Measurements from ENCODE around the gene KLRK1. TPM values are rescaled to one million over a fixed set of nuclear protein-coding genes. Genes with fewer than 3 reads are reported as not detected.

Gene KLRK1
- total RNA-seq, 3 donors from 2014 or later, result 2.6 to 7.0 (median 3.8) TPM

DNA sequence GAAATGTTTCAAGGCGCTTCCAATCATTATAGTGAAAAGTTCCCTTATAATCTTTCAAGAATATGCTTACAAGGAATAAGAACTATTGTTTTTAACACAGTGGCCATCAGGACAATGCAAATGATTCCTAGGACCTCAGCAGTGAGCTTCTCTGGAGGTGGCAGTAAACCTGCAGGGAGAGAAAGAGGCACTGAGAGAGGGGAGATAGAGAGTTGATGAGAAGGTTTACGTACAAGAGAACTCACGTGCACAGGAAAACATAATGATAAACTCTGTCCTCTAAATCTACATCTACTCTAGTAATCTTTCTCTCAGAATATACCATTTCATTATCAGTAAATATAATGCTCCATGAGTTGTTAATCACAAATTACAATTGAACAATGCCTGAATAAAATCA lies 19.0 kb upstream of the KLRK1 start:
- no peak overlapping the region for H3K27ac ChIP-seq
- no peaks in the 10 kb centered on the region for H3K27me3 ChIP-seq
- no peaks in the 10 kb centered on the region for H3K9me3 ChIP-seq
- no peaks in the 10 kb centered on the region for H3K36me3 ChIP-seq
- intact Hi-C loops (cut with DNase I; ENCODE audit: low total_unique reads), result no loop called here
- TF ChIP-seq, protein P1, sequence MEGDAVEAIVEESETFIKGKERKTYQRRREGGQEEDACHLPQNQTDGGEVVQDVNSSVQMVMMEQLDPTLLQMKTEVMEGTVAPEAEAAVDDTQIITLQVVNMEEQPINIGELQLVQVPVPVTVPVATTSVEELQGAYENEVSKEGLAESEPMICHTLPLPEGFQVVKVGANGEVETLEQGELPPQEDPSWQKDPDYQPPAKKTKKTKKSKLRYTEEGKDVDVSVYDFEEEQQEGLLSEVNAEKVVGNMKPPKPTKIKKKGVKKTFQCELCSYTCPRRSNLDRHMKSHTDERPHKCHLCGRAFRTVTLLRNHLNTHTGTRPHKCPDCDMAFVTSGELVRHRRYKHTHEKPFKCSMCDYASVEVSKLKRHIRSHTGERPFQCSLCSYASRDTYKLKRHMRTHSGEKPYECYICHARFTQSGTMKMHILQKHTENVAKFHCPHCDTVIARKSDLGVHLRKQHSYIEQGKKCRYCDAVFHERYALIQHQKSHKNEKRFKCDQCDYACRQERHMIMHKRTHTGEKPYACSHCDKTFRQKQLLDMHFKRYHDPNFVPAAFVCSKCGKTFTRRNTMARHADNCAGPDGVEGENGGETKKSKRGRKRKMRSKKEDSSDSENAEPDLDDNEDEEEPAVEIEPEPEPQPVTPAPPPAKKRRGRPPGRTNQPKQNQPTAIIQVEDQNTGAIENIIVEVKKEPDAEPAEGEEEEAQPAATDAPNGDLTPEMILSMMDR (IDR thresholded peaks at IDR 0.05), result no peak
- TF ChIP-seq POLR2A (IDR thresholded peaks at IDR 0.05), result no peak
- no peak for TF ChIP-seq POLR2AphosphoS5 (IDR thresholded peaks at IDR 0.05)
- H3K4me3 ChIP-seq, result no peak overlapping the region
- H3K4me1 ChIP-seq, result no peaks in the 10 kb centered on the region
- no peak for DNase-seq (ENCODE audit: low spot score in 2 of 2)

DNA sequence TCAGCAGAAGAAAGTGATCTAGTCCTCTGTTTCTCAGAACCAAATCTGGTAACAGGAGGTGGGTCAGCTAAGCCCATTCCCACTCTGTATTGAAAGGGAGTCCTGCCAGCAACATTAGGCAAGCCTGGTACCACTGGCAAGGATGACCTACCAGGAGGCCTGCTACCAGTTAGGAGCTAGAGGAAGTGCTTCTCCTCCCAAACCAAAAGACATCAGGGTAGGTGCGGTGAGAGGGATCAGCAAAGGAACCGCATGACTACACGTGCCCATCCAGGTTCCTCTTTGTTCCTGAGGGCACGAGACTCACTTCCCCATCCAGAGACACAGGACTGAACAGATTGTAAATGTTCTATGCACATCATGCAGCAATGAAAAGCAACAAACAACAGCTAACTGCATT lies 16.9 kb upstream of the KLRK1 start:
- DNase-seq (ENCODE audit: low spot score in 2 of 2), result no peak
- H3K9me3 ChIP-seq, result no peaks in the 10 kb centered on the region
- no peaks in the 10 kb centered on the region for H3K4me1 ChIP-seq
- H3K36me3 ChIP-seq, result no peaks in the 10 kb centered on the region
- H3K27ac ChIP-seq, result no peak overlapping the region
- intact Hi-C loops (cut with DNase I; ENCODE audit: low total_unique reads), result no loop called here
- H3K27me3 ChIP-seq, result no peaks in the 10 kb centered on the region
- TF ChIP-seq POLR2A (IDR thresholded peaks at IDR 0.05) (no peak), POLR2AphosphoS5 (IDR thresholded peaks at IDR 0.05) (no peak)
- TF ChIP-seq, protein P1 (IDR thresholded peaks at IDR 0.05), result no peak
- no peak overlapping the region for H3K4me3 ChIP-seq

DNA sequence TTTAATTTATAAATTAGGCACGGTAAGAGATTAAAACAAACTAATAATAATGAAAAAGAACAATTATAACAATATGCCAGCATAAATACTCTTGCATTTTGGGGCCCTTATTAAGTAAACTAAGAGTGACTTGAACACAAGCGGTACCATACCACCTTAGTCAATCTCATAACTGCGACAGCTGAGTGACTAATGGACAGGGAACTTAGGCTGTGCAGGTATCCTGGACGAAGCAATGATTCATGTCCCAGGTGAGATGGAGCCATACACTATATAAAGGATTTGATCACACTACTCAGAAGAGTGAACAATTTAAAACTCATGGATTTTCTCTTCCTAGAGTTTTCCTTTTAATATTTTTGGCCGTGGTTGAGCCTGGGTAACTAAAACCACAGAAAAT lies 15.5 kb upstream of the KLRK1 start:
- no peaks in the 10 kb centered on the region for H3K27me3 ChIP-seq
- intact Hi-C loops (cut with DNase I; ENCODE audit: low total_unique reads), result no loop called here
- no peak overlapping the region for H3K4me3 ChIP-seq
- H3K4me1 ChIP-seq, result no peaks in the 10 kb centered on the region
- no peak for DNase-seq (ENCODE audit: low spot score in 2 of 2)
- no peak overlapping the region for H3K27ac ChIP-seq
- no peaks in the 10 kb centered on the region for H3K36me3 ChIP-seq
- no peaks in the 10 kb centered on the region for H3K9me3 ChIP-seq
- no peak for TF ChIP-seq POLR2AphosphoS5 (IDR thresholded peaks at IDR 0.05)
- TF ChIP-seq POLR2A (IDR thresholded peaks at IDR 0.05), result no peak
- TF ChIP-seq, protein P1 (IDR thresholded peaks at IDR 0.05), result no peak

DNA sequence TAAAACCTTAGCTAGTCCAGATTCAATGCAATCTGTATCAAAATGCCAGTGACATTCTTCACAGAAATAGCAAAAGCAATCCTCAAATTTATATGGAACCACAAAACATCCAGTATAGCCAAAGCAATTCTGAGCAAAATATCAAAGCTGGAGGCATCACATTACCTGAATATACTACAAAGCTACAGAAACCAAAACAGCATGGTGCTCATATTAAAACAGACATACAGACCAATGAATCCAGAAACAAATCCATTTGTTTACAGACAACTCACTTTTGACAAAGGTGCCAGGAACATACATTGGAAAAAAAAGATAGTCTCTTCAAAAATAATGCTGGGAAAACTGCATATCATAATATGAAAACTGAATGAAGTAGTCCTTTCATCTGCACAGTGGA lies 15.0 kb upstream of the KLRK1 start:
- intact Hi-C loops (cut with DNase I; ENCODE audit: low total_unique reads), result no loop called here
- no peaks in the 10 kb centered on the region for H3K36me3 ChIP-seq
- DNase-seq (ENCODE audit: low spot score in 2 of 2), result no peak
- H3K4me1 ChIP-seq, result no peaks in the 10 kb centered on the region
- no peaks in the 10 kb centered on the region for H3K27me3 ChIP-seq
- H3K27ac ChIP-seq, result no peak overlapping the region
- no peaks in the 10 kb centered on the region for H3K9me3 ChIP-seq
- H3K4me3 ChIP-seq, result no peak overlapping the region
- no peak for TF ChIP-seq POLR2A (IDR thresholded peaks at IDR 0.05)
- TF ChIP-seq POLR2AphosphoS5 (IDR thresholded peaks at IDR 0.05), result no peak
- TF ChIP-seq, protein P1 (IDR thresholded peaks at IDR 0.05), result no peak

DNA sequence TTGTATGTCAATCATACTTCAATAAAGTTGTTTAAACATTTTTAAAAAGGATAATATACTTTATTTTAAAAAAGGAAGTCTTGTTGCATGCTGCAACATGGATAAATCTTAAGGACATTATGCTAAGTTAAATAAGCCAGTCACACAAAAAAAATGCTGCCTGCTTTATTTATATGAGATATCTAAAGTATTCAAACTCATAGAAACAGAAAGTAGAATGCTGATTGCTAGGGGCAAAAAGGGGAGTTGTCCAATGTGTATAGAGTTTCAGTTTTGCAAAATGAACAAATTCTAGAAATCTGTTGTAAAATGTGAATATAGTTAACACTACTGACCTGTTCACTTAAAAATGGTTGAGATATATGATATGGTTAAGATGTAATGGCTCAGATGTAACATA lies 11.0 kb upstream of the KLRK1 start:
- no peak for DNase-seq (ENCODE audit: low spot score in 2 of 2)
- intact Hi-C loops (cut with DNase I; ENCODE audit: low total_unique reads), result no loop called here
- H3K4me3 ChIP-seq, result no peak overlapping the region
- no peaks in the 10 kb centered on the region for H3K27me3 ChIP-seq
- no peak overlapping the region for H3K27ac ChIP-seq
- no peaks in the 10 kb centered on the region for H3K36me3 ChIP-seq
- peaks cover 0 to under 1% of the 10 kb centered on the region in 2 donors for H3K4me1 ChIP-seq
- TF ChIP-seq POLR2A (IDR thresholded peaks at IDR 0.05), result no peak
- TF ChIP-seq POLR2AphosphoS5 (IDR thresholded peaks at IDR 0.05), result no peak
- TF ChIP-seq, protein P1 (IDR thresholded peaks at IDR 0.05), result no peak
- no peaks in the 10 kb centered on the region for H3K9me3 ChIP-seq

Data from breast epithelium (tissue), 4 donors.